ENCODE data around the gene COL6A2. TPM values are rescaled to one million over a fixed set of nuclear protein-coding genes. Genes with fewer than 3 reads are reported as not detected.

COL6A2 gene
- total RNA-seq (1,000 to 10,000 TPM; 1,386 to 1,431 TPM), polyA plus RNA-seq (1,000 to 10,000 TPM in 1 of 2 donors, 100 to 1,000 TPM in 1; 335 to 3,611 TPM)
- long read RNA-seq, donor 1, partial matches to known transcripts: 708 of 1,179 reads
- long read RNA-seq, donor 1, other reads (novel, unspliced or antisense): 469 of 1,179 reads
- long read RNA-seq, donor 2, transcript COL6A2-201 (28 exons, 3,461 nt): major isoform, 480 of 1,856 reads
- long read RNA-seq, donor 2, transcript COL6A2-203 (27 exons, 3,101 nt): minor isoform, 18 of 1,856 reads
- long read RNA-seq, donor 2, partial matches to known transcripts: 892 of 1,856 reads
- long read RNA-seq, donor 2, other reads (novel, unspliced or antisense): 462 of 1,856 reads

GRCh38 chr21:46097336-46098293, at the start of gene COL6A2:
Gene COL6A2 (plus strand): TSS chr21:46098112.
- Histone ChIP-seq H3K27me3 (ENCODE audit: control insufficient read depth in 1 of 2, insufficient read depth in 2 of 2, low read length in 1 of 2) (no peaks in the 10 kb centered on the region), H3K36me3 (ENCODE audit: control insufficient read depth in 1 of 2, insufficient read depth in 2 of 2, low read length in 1 of 2) (no peaks in the 10 kb centered on the region), H3K4me1 (ENCODE audit: control insufficient read depth in 1 of 2, insufficient read depth in 2 of 2, low read length in 2 of 2) (no peaks in the 10 kb centered on the region), H3K27ac (ENCODE audit: low read depth in 1 of 2, low read length in 2 of 2) (peak within 1 kb of the TSS; percentile 92), H3K4me3 (ENCODE audit: low read length in 2 of 2) (peak within 1 kb of the TSS; percentile 84 to 98), H3K9me3 (ENCODE audit: control insufficient read depth, low read length) (no peaks in the 10 kb centered on the region)
- intact Hi-C loops (cut with DNase I): loop anchor here (2.0 to 5.0 kb wide), 3 partner anchors 35 to 125 kb away; no protein-coding TSS in a partner anchor
- DNase-seq (peak; percentile 75 to 91), ATAC-seq (ENCODE audit: low FRiP score) (peak; percentile 87)
- WGBS, 2 donors: 0 to 1% methylated on average over 44 to 83 of the region's 83 CpGs

GRCh38 chr21:46048926-46049889, 48.7 kb upstream of the COL6A2 start:
- H3K4me1 ChIP-seq (ENCODE audit: control insufficient read depth in 1 of 2, insufficient read depth in 2 of 2, low read length in 2 of 2): no peaks in the 10 kb centered on the region
- ATAC-seq (ENCODE audit: low FRiP score): peak; percentile 91
- no peaks in the 10 kb centered on the region for H3K27me3 ChIP-seq (ENCODE audit: control insufficient read depth in 1 of 2, insufficient read depth in 2 of 2, low read length in 1 of 2)
- H3K27ac ChIP-seq (ENCODE audit: low read depth in 1 of 2, low read length in 2 of 2): peak overlapping the region in 1 of 2 donors; percentile 14
- DNase-seq: peak; percentile 89 to 91
- intact Hi-C loops (cut with DNase I): no loop called here
- H3K4me3 ChIP-seq (ENCODE audit: low read length in 2 of 2): no peak overlapping the region
- no peaks in the 10 kb centered on the region for H3K36me3 ChIP-seq (ENCODE audit: control insufficient read depth in 1 of 2, insufficient read depth in 2 of 2, low read length in 1 of 2)
- no peaks in the 10 kb centered on the region for H3K9me3 ChIP-seq (ENCODE audit: control insufficient read depth, low read length)
- 62 to 64% methylated on average over 27 of the region's 27 CpGs for WGBS, 2 donors

GRCh38 chr21:46049890-46050667, 47.8 kb upstream of the COL6A2 start:
- intact Hi-C loops (cut with DNase I): no loop called here
- H3K27me3 ChIP-seq (ENCODE audit: control insufficient read depth in 1 of 2, insufficient read depth in 2 of 2, low read length in 1 of 2): no peaks in the 10 kb centered on the region
- peak in 1 of 2 donors; percentile 46 for DNase-seq
- ATAC-seq (ENCODE audit: low FRiP score): peak; percentile 31
- 92 to 93% methylated on average over 33 of the region's 33 CpGs for WGBS, 2 donors
- H3K27ac ChIP-seq (ENCODE audit: low read depth in 1 of 2, low read length in 2 of 2): peak overlapping the region in 1 of 2 donors; percentile 4
- no peak overlapping the region for H3K4me3 ChIP-seq (ENCODE audit: low read length in 2 of 2)
- no peaks in the 10 kb centered on the region for H3K36me3 ChIP-seq (ENCODE audit: control insufficient read depth in 1 of 2, insufficient read depth in 2 of 2, low read length in 1 of 2)
- no peaks in the 10 kb centered on the region for H3K9me3 ChIP-seq (ENCODE audit: control insufficient read depth, low read length)
- no peaks in the 10 kb centered on the region for H3K4me1 ChIP-seq (ENCODE audit: control insufficient read depth in 1 of 2, insufficient read depth in 2 of 2, low read length in 2 of 2)

GRCh38 chr21:46050668-46051378, 47.1 kb upstream of the COL6A2 start:
- intact Hi-C loops (cut with DNase I): no loop called here
- H3K36me3 ChIP-seq (ENCODE audit: control insufficient read depth in 1 of 2, insufficient read depth in 2 of 2, low read length in 1 of 2): no peaks in the 10 kb centered on the region
- 92 to 93% methylated on average over 22 of the region's 22 CpGs for WGBS, 2 donors
- ATAC-seq (ENCODE audit: low FRiP score) (no peak), DNase-seq (peak in 1 of 2 donors; percentile 46)
- H3K27ac ChIP-seq (ENCODE audit: low read depth in 1 of 2, low read length in 2 of 2): no peak overlapping the region
- H3K9me3 ChIP-seq (ENCODE audit: control insufficient read depth, low read length): no peaks in the 10 kb centered on the region
- H3K4me3 ChIP-seq (ENCODE audit: low read length in 2 of 2): no peak overlapping the region
- H3K4me1 ChIP-seq (ENCODE audit: control insufficient read depth in 1 of 2, insufficient read depth in 2 of 2, low read length in 2 of 2): no peaks in the 10 kb centered on the region
- H3K27me3 ChIP-seq (ENCODE audit: control insufficient read depth in 1 of 2, insufficient read depth in 2 of 2, low read length in 1 of 2): no peaks in the 10 kb centered on the region

GRCh38 chr21:46051379-46051770, 46.5 kb upstream of the COL6A2 start:
- Histone ChIP-seq H3K4me3 (ENCODE audit: low read length in 2 of 2) (no peak overlapping the region), H3K9me3 (ENCODE audit: control insufficient read depth, low read length) (no peaks in the 10 kb centered on the region), H3K36me3 (ENCODE audit: control insufficient read depth in 1 of 2, insufficient read depth in 2 of 2, low read length in 1 of 2) (no peaks in the 10 kb centered on the region), H3K27ac (ENCODE audit: low read depth in 1 of 2, low read length in 2 of 2) (no peak overlapping the region), H3K4me1 (ENCODE audit: control insufficient read depth in 1 of 2, insufficient read depth in 2 of 2, low read length in 2 of 2) (no peaks in the 10 kb centered on the region), H3K27me3 (ENCODE audit: control insufficient read depth in 1 of 2, insufficient read depth in 2 of 2, low read length in 1 of 2) (no peaks in the 10 kb centered on the region)
- intact Hi-C loops (cut with DNase I): no loop called here
- no peak for DNase-seq
- ATAC-seq (ENCODE audit: low FRiP score): no peak
- 83 to 92% methylated on average over 16 of the region's 16 CpGs for WGBS, 2 donors

- peak in 1 of 2 donors; percentile 39 for DNase-seq
- 91 to 93% methylated on average over 33 of the region's 33 CpGs for WGBS, 2 donors
- H3K4me1 ChIP-seq (ENCODE audit: control insufficient read depth in 1 of 2, insufficient read depth in 2 of 2, low read length in 2 of 2): no peaks in the 10 kb centered on the region
- ATAC-seq (ENCODE audit: low FRiP score): no peak
- no peak overlapping the region for H3K4me3 ChIP-seq (ENCODE audit: low read length in 2 of 2)
- H3K36me3 ChIP-seq (ENCODE audit: control insufficient read depth in 1 of 2, insufficient read depth in 2 of 2, low read length in 1 of 2): no peaks in the 10 kb centered on the region
- H3K27me3 ChIP-seq (ENCODE audit: control insufficient read depth in 1 of 2, insufficient read depth in 2 of 2, low read length in 1 of 2): no peaks in the 10 kb centered on the region
- no peak overlapping the region for H3K27ac ChIP-seq (ENCODE audit: low read depth in 1 of 2, low read length in 2 of 2)
- H3K9me3 ChIP-seq (ENCODE audit: control insufficient read depth, low read length): no peaks in the 10 kb centered on the region
- intact Hi-C loops (cut with DNase I): no loop called here
These were observed 45.9 kb upstream of the COL6A2 start for GRCh38 chr21:46051821-46052675.
